Measurements from ENCODE around the gene SLAMF9. TPM values are rescaled to one million over a fixed set of nuclear protein-coding genes. Genes with fewer than 3 reads are reported as not detected.

Gene SLAMF9
- total and polyA plus RNA-seq, 2 donors (not counting 3 experiments of a cell fraction or from before 2014, with no cell fraction given) = not detected

DNA sequence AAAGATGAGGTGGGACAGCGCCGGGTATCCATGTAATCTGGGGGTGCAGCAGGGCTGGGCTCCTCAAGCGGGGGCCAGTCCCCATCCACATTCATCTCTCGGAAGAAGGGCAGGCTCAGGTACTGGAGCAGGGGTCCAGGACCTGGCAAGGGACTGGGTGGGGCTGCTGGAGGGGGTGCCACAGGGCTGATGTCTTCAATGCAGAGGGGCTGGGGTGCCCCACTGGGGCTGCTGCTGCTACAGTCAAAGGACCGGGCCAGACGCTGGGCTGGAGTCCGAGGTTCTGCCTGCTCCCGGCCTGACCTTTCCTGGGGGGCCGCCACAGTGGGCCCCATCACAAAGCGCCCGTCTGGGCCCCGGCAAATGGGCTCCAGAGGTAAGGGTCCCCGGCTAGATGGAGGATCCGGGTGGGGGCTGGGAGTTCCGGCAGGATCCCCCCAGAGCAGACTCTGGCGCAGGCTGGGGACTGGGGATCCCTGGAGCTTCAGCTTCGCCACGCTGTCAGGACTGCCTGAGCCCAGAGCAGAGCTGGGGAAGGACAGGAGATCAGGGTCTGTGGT is 25.5 kb downstream of the SLAMF9 start:
- Histone ChIP-seq H3K4me3 (replicated peaks in 1 of 3; ENCODE audit: insufficient read depth in 1 of 3, low read depth in 1 of 3, low read length in 3 of 3) (no peak overlapping the region), H3K27ac (ENCODE audit: insufficient read depth, low read depth, low read length) (no peak overlapping the region), H3K36me3 (ENCODE audit: control insufficient read depth in 2 of 2, extremely low read depth in 1 of 2, insufficient read depth in 2 of 2, low read length in 2 of 2) (no peaks in the 10 kb centered on the region), H3K79me2 (ENCODE audit: control insufficient read depth, insufficient read depth, low read length) (peaks cover 17% of the 10 kb centered on the region), H3K4me1 (ENCODE audit: control insufficient read depth, extremely low read depth, insufficient read depth, low read length) (peaks cover 4% of the 10 kb centered on the region), H3K9me1 (replicated peaks; ENCODE audit: control insufficient read depth, extremely low read depth, insufficient read depth, low read length) (no peaks in the 10 kb centered on the region), H3K9me3 (replicated peaks; ENCODE audit: control insufficient read depth, insufficient read depth, low read length) (no peaks in the 10 kb centered on the region), H2AFZ (ENCODE audit: low read depth, low read length) (no peak overlapping the region), H4K20me1 (replicated peaks; ENCODE audit: control insufficient read depth, extremely low read depth, insufficient read depth, low read length) (no peaks in the 10 kb centered on the region), H3K27me3 (ENCODE audit: control insufficient read depth in 2 of 2, insufficient read depth in 2 of 2, low read length in 2 of 2) (no peaks in the 10 kb centered on the region), H3K9ac (replicated peaks; ENCODE audit: extremely low read depth, insufficient read depth, low read length) (no peak overlapping the region), H3K4me2 (ENCODE audit: insufficient read depth, low read length) (no peak overlapping the region)
- TF ChIP-seq, protein P1, sequence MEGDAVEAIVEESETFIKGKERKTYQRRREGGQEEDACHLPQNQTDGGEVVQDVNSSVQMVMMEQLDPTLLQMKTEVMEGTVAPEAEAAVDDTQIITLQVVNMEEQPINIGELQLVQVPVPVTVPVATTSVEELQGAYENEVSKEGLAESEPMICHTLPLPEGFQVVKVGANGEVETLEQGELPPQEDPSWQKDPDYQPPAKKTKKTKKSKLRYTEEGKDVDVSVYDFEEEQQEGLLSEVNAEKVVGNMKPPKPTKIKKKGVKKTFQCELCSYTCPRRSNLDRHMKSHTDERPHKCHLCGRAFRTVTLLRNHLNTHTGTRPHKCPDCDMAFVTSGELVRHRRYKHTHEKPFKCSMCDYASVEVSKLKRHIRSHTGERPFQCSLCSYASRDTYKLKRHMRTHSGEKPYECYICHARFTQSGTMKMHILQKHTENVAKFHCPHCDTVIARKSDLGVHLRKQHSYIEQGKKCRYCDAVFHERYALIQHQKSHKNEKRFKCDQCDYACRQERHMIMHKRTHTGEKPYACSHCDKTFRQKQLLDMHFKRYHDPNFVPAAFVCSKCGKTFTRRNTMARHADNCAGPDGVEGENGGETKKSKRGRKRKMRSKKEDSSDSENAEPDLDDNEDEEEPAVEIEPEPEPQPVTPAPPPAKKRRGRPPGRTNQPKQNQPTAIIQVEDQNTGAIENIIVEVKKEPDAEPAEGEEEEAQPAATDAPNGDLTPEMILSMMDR (IDR thresholded peaks at IDR 0.05; ENCODE audit: extremely low read depth in 1 of 2, insufficient read depth in 1 of 2, low read depth in 1 of 2, low read length in 2 of 2) = no peak
- TF ChIP-seq JUN (IDR thresholded peaks at IDR 0.05; ENCODE audit: borderline replicate concordance, insufficient read depth, insufficient read length, low read depth) = no peak
- TF ChIP-seq, protein P2, sequence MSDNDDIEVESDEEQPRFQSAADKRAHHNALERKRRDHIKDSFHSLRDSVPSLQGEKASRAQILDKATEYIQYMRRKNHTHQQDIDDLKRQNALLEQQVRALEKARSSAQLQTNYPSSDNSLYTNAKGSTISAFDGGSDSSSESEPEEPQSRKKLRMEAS (IDR thresholded peaks at IDR 0.05; ENCODE audit: insufficient read depth, insufficient read length) = no peak
- TF ChIP-seq POLR2A (IDR thresholded peaks at IDR 0.05; ENCODE audit: low read depth, low read length) = no peak
- ChIA-PET CTCF (no interaction called here), POLR2A (no interaction called here)
- BruUV-seq (replicated peaks) = no TSS peak
- intact Hi-C loops (cut with micrococcal nuclease) = loop anchor here (10.0 kb wide), 1 partner anchor 1914 kb away; no protein-coding TSS in a partner anchor
- dilution Hi-C loops (cut with MboI; ENCODE audit: extremely low pct_ligation_motif_present, low sequenced_read_pairs) = no loop called here
- DNase-seq (ENCODE audit: low read depth, low spot score) = no peak
- no peak for FAIRE-seq

DNA sequence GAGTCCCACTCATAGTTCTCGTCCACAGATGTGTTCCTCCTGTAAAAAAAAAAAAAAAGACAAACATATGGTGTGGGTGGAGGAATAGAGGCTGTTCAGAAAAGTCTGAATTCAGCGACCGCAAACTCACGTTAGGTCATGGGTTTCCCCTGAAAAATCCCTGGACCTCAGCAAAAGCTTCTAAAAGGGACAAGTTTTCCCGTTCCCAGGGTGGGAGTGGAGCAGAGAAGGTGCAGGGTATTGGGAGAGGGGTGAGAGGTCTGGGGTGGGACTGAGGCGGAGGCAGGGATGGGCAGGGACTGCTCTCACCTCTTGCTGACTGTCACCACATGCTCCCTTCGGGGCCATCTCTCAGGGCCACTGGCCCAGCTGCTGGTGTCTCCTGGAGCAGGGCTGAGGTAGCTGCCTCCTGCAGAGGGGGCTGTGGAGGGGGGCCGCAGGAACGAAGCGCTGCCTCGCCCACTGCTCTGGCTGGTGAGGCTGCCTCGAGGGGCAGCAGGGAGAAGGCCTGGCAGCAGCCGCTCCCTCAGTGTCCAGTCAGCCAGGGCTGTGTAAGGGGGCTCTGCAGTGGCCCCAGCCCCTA is 26.1 kb downstream of the SLAMF9 start:
- H3K79me2 ChIP-seq (ENCODE audit: control insufficient read depth, insufficient read depth, low read length) = peaks cover 23% of the 10 kb centered on the region
- ChIA-PET CTCF (interaction anchor here (7.5 kb wide), 1 partner anchor 37 kb away, joined by 71 read pairs; no protein-coding TSS in a partner anchor), POLR2A (no interaction called here)
- TF ChIP-seq GATA2 (IDR thresholded peaks at IDR 0.05; ENCODE audit: insufficient read depth, insufficient read length, low read depth, low read length) (no peak), FOS (IDR thresholded peaks at IDR 0.05; ENCODE audit: borderline replicate concordance, insufficient read depth, low read length) (no peak), JUN (IDR thresholded peaks at IDR 0.05; ENCODE audit: borderline replicate concordance, insufficient read depth, insufficient read length, low read depth) (no peak), POLR2AphosphoS5 (IDR thresholded peaks at IDR 0.05; ENCODE audit: insufficient read depth, low read depth, low read length) (no peak)
- no peaks in the 10 kb centered on the region for H3K36me3 ChIP-seq (ENCODE audit: control insufficient read depth in 2 of 2, extremely low read depth in 1 of 2, insufficient read depth in 2 of 2, low read length in 2 of 2)
- intact Hi-C loops (cut with micrococcal nuclease) = loop anchor here (10.0 kb wide), 1 partner anchor 1913 kb away; no protein-coding TSS in a partner anchor
- peaks cover 8% of the 10 kb centered on the region for H3K4me1 ChIP-seq (ENCODE audit: control insufficient read depth, extremely low read depth, insufficient read depth, low read length)
- H3K9me3 ChIP-seq (replicated peaks; ENCODE audit: control insufficient read depth, insufficient read depth, low read length) = no peaks in the 10 kb centered on the region
- no peaks in the 10 kb centered on the region for H3K9me1 ChIP-seq (replicated peaks; ENCODE audit: control insufficient read depth, extremely low read depth, insufficient read depth, low read length)
- H3K9ac ChIP-seq (replicated peaks; ENCODE audit: extremely low read depth, insufficient read depth, low read length) = no peak overlapping the region
- H2AFZ ChIP-seq (ENCODE audit: low read depth, low read length) = no peak overlapping the region
- FAIRE-seq (no peak), DNase-seq (ENCODE audit: low read depth, low spot score) (no peak)
- no peaks in the 10 kb centered on the region for H4K20me1 ChIP-seq (replicated peaks; ENCODE audit: control insufficient read depth, extremely low read depth, insufficient read depth, low read length)
- H3K27me3 ChIP-seq (ENCODE audit: control insufficient read depth in 2 of 2, insufficient read depth in 2 of 2, low read length in 2 of 2) = no peaks in the 10 kb centered on the region
- H3K4me2 ChIP-seq (ENCODE audit: insufficient read depth, low read length) = no peak overlapping the region
- dilution Hi-C loops (cut with MboI; ENCODE audit: extremely low pct_ligation_motif_present, low sequenced_read_pairs) = no loop called here
- no peak overlapping the region for H3K27ac ChIP-seq (ENCODE audit: insufficient read depth, low read depth, low read length)
- H3K4me3 ChIP-seq (replicated peaks in 1 of 3; ENCODE audit: insufficient read depth in 1 of 3, low read depth in 1 of 3, low read length in 3 of 3) = no peak overlapping the region
- no TSS peak for BruUV-seq (replicated peaks)

Data from endothelial cell of umbilical vein (primary cell).